Nephron (organoid): Measurements from ENCODE around the gene MAP4.

Experiments used
- H3K27ac Mint-ChIP-seq, 3 experiments: 2 replicates each; pipeline ENCODE4 v1.8.0; 2020; ENCODE audit warnings: mixed read lengths in 3 of 3, mild to moderate bottlenecking in 2 of 3, moderate library complexity in 1 of 3
- H3K27me3 Mint-ChIP-seq: 2 replicates; pipeline ENCODE4 v1.8.0; 2021; ENCODE audit warnings: low read depth, mild to moderate bottlenecking, moderate library complexity, mixed read lengths
- H3K36me3 Mint-ChIP-seq: 2 replicates; pipeline ENCODE4 v1.8.0; 2020; ENCODE audit warnings: low read depth, mixed read lengths
- H3K4me1 Mint-ChIP-seq: 2 replicates; pipeline ENCODE4 v1.8.0; 2020; ENCODE audit warnings: mixed read lengths
- H3K4me3 Mint-ChIP-seq, 3 experiments: 2 replicates each; pipeline ENCODE4 v1.8.0; 2020; ENCODE audit warnings: mild to moderate bottlenecking in 3 of 3, mixed read lengths in 3 of 3, moderate library complexity in 2 of 3
- H3K9me3 Mint-ChIP-seq: 2 replicates; pipeline ENCODE4 v1.8.0; 2020; ENCODE audit warnings: mixed read lengths
- CTCF ChIP-seq, 3 experiments: fragments of 200-600 bp; sonication (generic); IDR thresholded peaks; one replicate each; pipeline ENCODE4 v1.5.0; 2021; ENCODE audit warnings: antibody characterized with exemption in 3 of 3; ENCODE audit not compliant: unreplicated experiment in 3 of 3

Gene MAP4

GRCh38 chr3:47849699-47850563, 166.3 kb downstream of the MAP4 start:
- no peaks in the 10 kb centered on the region for H3K9me3 Mint-ChIP-seq
- no peaks in the 10 kb centered on the region for H3K27me3 Mint-ChIP-seq
- TF ChIP-seq CTCF (IDR thresholded peaks at IDR 0.05; ENCODE audit: unreplicated experiment in 3 of 3), result peak; percentile 39 to 49 (median 46)
- no peak overlapping the region for H3K4me3 Mint-ChIP-seq
- H3K4me1 Mint-ChIP-seq, result no peaks in the 10 kb centered on the region
- H3K36me3 Mint-ChIP-seq, result peaks cover 54% of the 10 kb centered on the region
- peak overlapping the region; percentile 12 to 58 (median 45) for H3K27ac Mint-ChIP-seq

GRCh38 chr3:47849186-47849698, 167.0 kb downstream of the MAP4 start:
- H3K27ac Mint-ChIP-seq, result no peak overlapping the region
- H3K27me3 Mint-ChIP-seq, result no peaks in the 10 kb centered on the region
- H3K36me3 Mint-ChIP-seq, result peaks cover 58% of the 10 kb centered on the region
- H3K4me3 Mint-ChIP-seq, result no peak overlapping the region
- no peaks in the 10 kb centered on the region for H3K9me3 Mint-ChIP-seq
- no peaks in the 10 kb centered on the region for H3K4me1 Mint-ChIP-seq
- TF ChIP-seq CTCF (IDR thresholded peaks at IDR 0.05; ENCODE audit: unreplicated experiment in 3 of 3), result no peak

- Mint-ChIP-seq H3K27ac (no peak overlapping the region), H3K36me3 (peaks cover 58% of the 10 kb centered on the region), H3K4me3 (no peak overlapping the region), H3K27me3 (no peaks in the 10 kb centered on the region), H3K9me3 (no peaks in the 10 kb centered on the region), H3K4me1 (no peaks in the 10 kb centered on the region)
- no peak for TF ChIP-seq CTCF (IDR thresholded peaks at IDR 0.05; ENCODE audit: unreplicated experiment in 3 of 3)
These were observed 167.6 kb downstream of the MAP4 start for GRCh38 chr3:47848599-47849117.

- peaks cover 63% of the 10 kb centered on the region for H3K36me3 Mint-ChIP-seq
- no peaks in the 10 kb centered on the region for H3K4me1 Mint-ChIP-seq
- no peak overlapping the region for H3K4me3 Mint-ChIP-seq
- no peaks in the 10 kb centered on the region for H3K27me3 Mint-ChIP-seq
- TF ChIP-seq CTCF (IDR thresholded peaks at IDR 0.05; ENCODE audit: unreplicated experiment in 3 of 3), result no peak
- H3K27ac Mint-ChIP-seq, result no peak overlapping the region
- no peaks in the 10 kb centered on the region for H3K9me3 Mint-ChIP-seq
These were observed 168.3 kb downstream of the MAP4 start for GRCh38 chr3:47847801-47848518.

GRCh38 chr3:47847260-47847659, 169.0 kb downstream of the MAP4 start:
- H3K27me3 Mint-ChIP-seq, result no peaks in the 10 kb centered on the region
- no peak overlapping the region for H3K4me3 Mint-ChIP-seq
- H3K9me3 Mint-ChIP-seq, result no peaks in the 10 kb centered on the region
- no peak for TF ChIP-seq CTCF (IDR thresholded peaks at IDR 0.05; ENCODE audit: unreplicated experiment in 3 of 3)
- no peaks in the 10 kb centered on the region for H3K4me1 Mint-ChIP-seq
- no peak overlapping the region for H3K27ac Mint-ChIP-seq
- H3K36me3 Mint-ChIP-seq, result peaks cover 70% of the 10 kb centered on the region
